Measurements from ENCODE around the gene ARG2.
"Not testable (repeated sequence)": the region's sequence is repeated elsewhere in the genome, so short reads cannot be mapped to it uniquely, and the experiment has no call there.

Gene ARG2

GRCh38 chr14:67589204-67589770 lies 30.4 kb upstream of the ARG2 start:
- no peak for DNase-seq

DNA sequence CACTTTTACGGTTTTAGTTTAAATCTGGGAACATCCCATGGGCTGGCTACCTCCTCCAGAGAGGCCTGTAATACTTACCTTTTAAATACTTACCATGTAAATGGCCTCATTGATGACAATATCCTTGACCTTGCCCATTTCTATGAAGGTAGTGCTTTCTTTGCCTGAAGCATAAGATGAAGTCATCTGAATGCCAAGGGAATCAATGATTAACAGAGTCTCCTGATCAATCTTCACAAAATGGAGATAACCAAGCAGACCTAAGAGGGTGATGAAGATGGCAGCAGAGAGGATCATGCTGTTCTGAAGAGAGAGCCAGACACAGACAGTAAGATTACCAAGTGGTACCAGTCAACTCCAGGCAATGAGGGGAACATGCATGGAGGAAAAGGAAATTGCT lies 26.1 kb upstream of the ARG2 start:
- not testable (repeated sequence) for DNase-seq

GRCh38 chr14:67595392-67595791 lies 24.3 kb upstream of the ARG2 start:
- DNase-seq = no peak

DNA sequence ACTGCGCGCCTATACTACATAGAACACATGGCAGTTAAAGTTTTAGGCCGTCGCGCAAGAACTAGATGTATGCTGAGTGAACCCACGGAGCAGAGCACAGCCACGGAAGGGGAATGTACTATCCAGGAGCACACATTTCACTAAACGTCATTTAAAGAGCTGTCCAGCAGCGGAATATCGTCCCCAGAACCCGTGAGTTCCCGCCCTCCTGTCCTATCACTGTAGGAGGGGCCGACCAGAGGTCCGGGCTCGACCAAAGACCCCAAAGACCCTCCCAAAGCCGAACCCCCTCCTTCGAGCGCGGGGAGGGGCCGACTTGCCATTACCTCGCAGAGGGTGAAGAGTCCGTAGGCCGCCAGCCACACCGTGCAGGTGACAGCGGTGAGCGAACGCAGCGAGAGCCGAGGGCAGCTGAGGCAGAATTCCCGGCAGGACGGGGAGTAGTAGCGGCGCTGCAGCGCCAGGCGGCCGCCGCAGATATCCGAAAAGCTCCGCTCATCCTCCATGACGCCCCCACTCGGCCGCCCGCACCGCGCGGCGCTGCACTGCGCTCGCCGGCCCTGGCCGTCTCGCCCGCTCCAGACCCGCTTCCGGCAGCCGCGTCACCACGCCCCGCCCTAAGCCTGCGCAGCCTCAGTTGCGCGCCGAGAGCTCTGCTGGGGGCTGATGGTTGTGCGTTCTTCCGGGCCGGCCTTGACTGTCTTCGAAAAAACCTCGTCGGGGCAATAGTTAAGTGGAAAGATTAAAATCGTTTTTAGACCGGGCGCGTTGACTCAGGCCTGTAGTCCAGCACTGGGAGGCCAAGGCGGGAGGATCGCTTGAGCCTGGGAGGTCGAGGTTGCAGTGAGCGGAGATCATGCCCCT lies 19.8 kb upstream of the ARG2 start, which contains the start of gene PIGH:
PIGH (minus strand) TSS at position 571 of the 864 bp plus-strand sequence; CDS start at position 506, 65 bp downstream.
- peak; percentile 81 for DNase-seq

GRCh38 chr14:67600562-67600974 lies 19.2 kb upstream of the ARG2 start:
- not testable (repeated sequence) for DNase-seq

DNA sequence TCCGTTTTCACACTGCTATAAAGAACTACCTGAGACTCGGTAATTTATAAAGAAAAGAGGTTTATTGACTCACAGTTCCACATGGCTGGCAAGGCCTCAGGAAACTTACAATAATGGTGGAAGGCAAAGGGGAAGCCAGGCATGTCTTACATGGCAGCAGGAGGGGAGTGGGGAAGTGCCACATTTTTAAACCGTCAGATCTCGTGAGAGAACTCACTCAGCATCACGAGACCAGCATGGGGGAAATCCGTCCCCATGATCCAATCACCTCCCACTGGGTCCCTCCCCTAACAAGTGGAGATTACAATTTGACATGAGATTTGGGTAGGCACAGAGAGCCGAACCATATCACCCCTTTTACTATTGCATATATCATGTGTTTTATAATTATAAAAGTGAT lies 17.6 kb upstream of the ARG2 start:
- DNase-seq = no peak

DNA sequence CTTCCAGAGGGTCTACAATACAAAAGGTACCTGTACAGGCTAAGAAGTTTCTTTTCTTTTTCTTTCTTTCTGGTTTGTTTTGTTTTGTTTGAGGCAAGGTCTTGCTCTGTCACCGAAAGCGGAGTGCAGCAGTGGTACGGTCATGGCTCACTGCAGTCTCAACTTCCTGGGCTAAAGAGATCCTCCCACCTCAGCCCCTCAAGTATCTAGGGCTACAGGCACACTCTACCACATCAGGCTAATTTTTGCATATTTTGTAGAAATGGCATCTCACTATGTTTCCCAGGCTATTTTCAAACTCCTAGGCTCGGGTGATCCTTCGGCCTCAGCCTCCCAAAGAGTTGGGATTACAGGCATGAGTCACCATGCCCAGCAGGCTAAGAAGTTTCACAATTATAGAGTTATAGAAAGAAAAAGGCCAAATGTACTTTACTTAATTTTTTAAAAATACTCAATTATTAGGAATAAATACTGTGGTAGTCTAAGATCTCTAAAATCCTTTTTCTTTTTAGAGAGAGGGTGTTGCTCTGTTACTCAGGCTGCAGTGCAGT lies 16.6 kb upstream of the ARG2 start:
- no peak for DNase-seq

DNA sequence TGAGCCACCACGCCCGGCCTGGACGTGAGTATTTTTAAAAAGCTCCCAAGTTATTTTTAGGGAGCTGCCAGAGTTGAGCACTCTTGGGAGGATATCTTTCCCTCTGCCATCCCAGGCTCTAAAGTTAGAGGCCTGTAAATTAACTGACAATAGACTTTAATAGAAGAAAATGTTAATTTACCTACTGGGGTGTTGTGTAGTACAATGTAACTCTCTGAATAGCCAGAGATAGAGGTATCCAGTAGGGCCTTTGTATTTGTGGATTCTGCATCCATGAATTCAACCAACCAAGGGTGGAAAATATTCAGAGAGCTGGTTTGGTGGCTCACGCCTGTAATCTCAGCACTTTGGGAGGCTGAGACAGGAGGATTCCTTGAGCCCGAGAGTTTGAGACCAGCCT lies 12.1 kb upstream of the ARG2 start:
- no peak for DNase-seq

- DNase-seq = no peak
Observed at GRCh38 chr14:67609642-67610310, 9.9 kb upstream of the ARG2 start.

DNA sequence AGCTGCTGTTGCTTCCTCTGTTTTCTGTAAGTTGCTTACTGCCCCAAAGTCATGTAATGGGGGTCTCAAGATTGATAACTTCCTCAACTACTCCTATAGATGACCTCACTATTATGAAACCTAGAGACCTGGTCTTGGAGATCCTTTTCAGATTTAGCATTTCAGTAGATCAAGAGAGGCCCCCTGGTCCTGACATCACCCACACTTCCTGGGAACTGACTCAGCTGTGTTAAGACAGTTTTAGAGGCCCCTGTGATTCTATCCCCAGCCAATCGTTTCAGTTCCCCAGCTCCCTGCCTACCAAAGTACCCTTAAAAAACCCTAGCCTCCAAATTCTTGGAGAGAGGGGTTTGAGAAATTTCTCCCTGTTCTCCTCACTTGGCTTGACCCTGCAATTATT lies 9.2 kb upstream of the ARG2 start:
- DNase-seq = no peak

GRCh38 chr14:67618617-67619063 lies 1.1 kb upstream of the ARG2 start:
- DNase-seq = no peak

GRCh38 chr14:67620217-67620785 lies 581 bp downstream of the ARG2 start:
- no peak for DNase-seq

DNA sequence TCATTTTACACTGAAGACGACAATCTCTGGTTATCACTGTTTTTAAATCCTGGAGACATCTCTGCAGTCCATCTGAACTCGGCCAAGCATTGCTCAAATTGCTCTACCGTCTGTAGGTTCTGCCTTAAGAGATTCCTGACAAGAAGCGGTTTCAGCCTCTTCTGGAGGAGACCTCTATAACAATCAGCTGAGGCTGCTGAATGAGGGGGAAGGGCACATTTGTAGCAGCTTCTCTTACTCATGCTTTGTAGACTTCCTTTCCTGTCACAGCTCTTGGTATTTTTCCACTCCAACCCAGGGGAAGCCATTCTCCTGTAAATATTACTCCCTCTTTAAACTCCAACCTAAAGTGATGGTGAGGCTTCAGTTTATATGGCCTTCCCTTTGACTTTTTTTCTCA lies 3.0 kb downstream of the ARG2 start:
- DNase-seq = no peak

GRCh38 chr14:67623114-67623513 lies 3.4 kb downstream of the ARG2 start:
- DNase-seq = no peak

GRCh38 chr14:67626131-67626530 lies 6.4 kb downstream of the ARG2 start:
- DNase-seq = not testable (repeated sequence)

DNA sequence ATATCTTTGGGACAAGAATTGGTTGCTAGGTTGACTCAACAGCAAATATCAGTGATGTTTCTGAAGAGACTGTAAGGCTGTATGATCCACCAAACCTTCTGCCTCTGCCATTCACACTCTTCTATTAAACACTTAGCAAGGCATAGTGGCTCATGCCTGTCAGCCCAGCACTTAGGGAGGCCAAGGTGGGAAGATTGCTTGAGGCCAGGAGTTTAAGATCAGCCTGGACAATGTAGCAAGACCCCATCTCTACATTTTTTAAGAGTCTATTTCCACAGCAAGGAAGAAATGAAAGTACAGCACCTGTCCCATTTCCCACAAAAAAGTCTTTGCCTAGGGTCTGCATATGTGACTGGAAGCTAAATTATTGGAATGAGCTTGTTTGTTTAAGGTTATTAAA lies 7.8 kb downstream of the ARG2 start:
- DNase-seq = no peak

DNA sequence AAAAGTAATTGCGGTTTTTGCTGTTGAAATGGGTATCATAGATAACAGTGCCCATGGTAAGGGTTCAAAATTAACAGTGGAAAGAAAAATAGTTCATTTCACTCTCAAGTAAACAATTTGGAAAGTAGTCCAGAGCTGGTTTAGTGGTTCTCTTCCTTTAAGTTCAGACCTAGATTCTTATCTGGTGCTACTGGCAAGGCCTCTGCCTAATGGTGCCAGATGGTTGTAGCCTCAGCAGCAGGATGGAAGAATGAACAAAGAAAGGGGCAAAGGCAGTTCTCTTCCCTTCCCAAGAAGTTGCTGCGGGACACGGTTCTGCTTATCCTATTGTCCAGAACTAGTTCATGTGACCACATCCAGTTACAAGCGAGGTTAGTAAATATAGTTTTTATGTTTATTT lies 10.5 kb downstream of the ARG2 start:
- no peak for DNase-seq

DNA sequence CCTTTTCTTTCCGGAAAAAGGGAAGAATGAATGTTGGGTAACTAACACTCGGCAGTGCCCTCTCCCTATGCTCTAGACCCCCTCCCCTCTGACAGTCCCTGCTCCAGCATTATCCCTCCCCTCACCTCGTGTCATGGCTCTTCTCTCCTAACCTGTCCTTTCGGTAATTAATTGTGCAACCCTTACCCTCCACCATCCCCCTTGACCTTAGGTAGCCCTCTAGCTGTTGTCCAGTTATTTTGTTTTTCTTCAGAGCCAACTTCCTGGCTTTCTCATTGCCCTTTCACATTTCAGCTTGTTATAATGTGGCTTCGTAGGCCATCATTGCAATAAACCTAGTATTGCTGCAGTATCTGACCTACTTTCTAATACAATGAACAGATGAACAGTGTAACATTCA lies 11.2 kb downstream of the ARG2 start:
- DNase-seq = no peak

- DNase-seq = no peak
Observed at GRCh38 chr14:67633451-67634147, 13.9 kb downstream of the ARG2 start.

DNA sequence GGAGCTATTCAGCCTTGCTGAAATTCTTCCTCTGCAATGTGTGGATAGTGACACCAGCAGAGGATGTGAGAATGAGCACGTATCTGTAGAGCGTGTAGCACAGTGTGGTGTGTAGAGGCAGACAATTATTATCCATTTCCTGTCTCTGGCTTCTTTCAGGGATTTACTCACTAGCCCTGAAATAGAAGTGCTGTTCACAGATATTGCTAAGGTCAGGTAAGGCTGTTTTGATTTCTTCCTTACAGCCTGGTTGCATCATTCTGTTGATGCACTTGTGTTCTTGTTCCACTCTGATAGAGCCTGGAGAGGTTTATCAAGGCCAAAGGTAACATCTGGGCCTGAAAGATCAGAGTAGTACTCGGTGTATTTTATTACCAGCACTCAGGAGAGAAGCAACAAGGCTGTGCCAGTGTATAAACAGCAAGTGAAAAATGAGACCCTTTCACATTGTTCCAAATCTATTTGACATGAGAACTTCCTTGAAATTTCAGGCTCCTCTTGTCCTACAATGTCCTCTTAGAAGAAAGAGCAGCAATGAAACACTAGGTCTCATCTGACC lies 16.7 kb downstream of the ARG2 start:
- no peak for DNase-seq

DNA sequence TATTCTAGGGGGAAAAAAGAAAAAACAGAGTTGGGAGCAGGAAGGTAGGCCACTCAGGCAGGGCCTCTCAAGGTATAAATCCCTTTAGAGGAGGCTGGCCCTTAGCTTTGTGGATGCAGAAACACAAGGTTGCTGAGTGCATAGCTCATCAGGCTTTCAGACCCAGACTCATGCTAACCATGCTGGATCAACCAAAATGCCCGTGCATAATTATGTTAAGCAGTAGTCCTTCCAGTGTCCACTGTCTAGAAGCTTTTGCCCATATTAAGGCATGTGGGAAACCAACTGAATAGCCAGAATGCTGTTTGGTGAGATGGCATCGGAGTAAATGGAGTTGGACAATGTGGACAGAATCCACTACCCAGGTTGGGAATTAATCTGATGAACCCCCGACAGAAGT lies 18.9 kb downstream of the ARG2 start:
- DNase-seq = no peak

- no peak for DNase-seq
Observed at GRCh38 chr14:67641480-67641879, 21.8 kb downstream of the ARG2 start.
